ENCODE results near the gene VPS13C.

DNA sequence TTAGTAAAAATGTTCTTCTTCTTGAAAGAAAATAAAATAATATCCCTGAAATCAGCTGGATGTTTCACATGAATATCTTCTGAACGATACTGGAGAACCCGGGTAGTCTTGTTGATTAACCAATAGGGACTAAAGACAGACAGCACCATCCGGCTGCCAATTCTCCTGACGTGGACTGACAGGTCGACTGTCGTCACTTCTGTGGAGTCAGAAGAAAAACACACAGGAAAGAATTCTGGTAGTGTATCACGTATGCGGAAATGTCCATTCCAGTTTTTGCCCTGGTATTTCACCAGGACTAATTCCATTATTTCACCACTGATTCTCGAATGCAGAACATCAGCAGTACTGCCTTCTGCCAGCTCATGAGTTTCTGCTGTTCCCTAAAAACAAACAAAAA is 144.6 kb downstream of the VPS13C start:
- no peak for TF ChIP-seq SRF (IDR thresholded peaks at IDR 0.05; ENCODE audit: low read depth)
- TF ChIP-seq, protein P1, sequence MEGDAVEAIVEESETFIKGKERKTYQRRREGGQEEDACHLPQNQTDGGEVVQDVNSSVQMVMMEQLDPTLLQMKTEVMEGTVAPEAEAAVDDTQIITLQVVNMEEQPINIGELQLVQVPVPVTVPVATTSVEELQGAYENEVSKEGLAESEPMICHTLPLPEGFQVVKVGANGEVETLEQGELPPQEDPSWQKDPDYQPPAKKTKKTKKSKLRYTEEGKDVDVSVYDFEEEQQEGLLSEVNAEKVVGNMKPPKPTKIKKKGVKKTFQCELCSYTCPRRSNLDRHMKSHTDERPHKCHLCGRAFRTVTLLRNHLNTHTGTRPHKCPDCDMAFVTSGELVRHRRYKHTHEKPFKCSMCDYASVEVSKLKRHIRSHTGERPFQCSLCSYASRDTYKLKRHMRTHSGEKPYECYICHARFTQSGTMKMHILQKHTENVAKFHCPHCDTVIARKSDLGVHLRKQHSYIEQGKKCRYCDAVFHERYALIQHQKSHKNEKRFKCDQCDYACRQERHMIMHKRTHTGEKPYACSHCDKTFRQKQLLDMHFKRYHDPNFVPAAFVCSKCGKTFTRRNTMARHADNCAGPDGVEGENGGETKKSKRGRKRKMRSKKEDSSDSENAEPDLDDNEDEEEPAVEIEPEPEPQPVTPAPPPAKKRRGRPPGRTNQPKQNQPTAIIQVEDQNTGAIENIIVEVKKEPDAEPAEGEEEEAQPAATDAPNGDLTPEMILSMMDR (IDR thresholded peaks at IDR 0.05 in 2 of 3, conservative IDR thresholded peaks at IDR 0.05 in 1 of 3; ENCODE audit: borderline replicate concordance in 1 of 3, insufficient read depth in 1 of 3, low read depth in 2 of 3, low read length in 2 of 3) = no peak
- TF ChIP-seq ZFX (IDR thresholded peaks at IDR 0.05) = no peak
- TF ChIP-seq EZH2phosphoT487 (IDR thresholded peaks at IDR 0.05; ENCODE audit: borderline replicate concordance) = no peak
